HCT116 (cell line): ENCODE results near the gene RIPOR3. TPM values are rescaled to one million over a fixed set of nuclear protein-coding genes. Genes with fewer than 3 reads are reported as not detected.
A peak's percentile ranks its signal among the peaks of the same experiment; 100 is the strongest.

Experiments used
- ATAC-seq: fragments of 200-7000 bp; cut with Tn5 transposase; 2 replicates; pipeline ENCODE4 v1.9.1; 2020; ENCODE audit warnings: mild to moderate bottlenecking, moderate library complexity
- BruUV-seq: library from RNA; stranded (reverse); fragments of 400-500 nt; replicated peaks from 2 replicates; lab custom pipeline; 2021; lab: Mats Ljungman, UMichigan
- CTCF ChIA-PET: fragments of 300-600 bp; sonication (Branson Sonifier 250); formaldehyde crosslinking; loops from one replicate; lab custom pipeline; 2021; ENCODE audit warnings: antibody characterized with exemption; lab: Charles Lee
- POLR2A ChIA-PET: fragments of 300-600, 350-600 bp; sonication (Branson Sonifier 250); formaldehyde crosslinking; loops from one replicate; lab custom pipeline; 2021; ENCODE audit warnings: antibody characterized with exemption; lab: Charles Lee
- RAD21 ChIA-PET, 2 experiments: fragments of 300-600 bp; sonication (Branson Sonifier 250); formaldehyde crosslinking; loops; one replicate each; lab custom pipeline; 2023; ENCODE audit warnings: low total read pairs in 2 of 2; ENCODE audit not compliant: uncharacterized antibody in 2 of 2, unreplicated experiment in 2 of 2, low non-redundant PET in 1 of 2; lab: Charles Lee
- DNase-seq: peaks from one replicate; pipeline ENCODE4 v3.0.0-alpha.2; 2010; ENCODE audit warnings: low read depth, low spot score
- H2AFZ ChIP-seq: fragments of 200-600 bp; shearing (Covaris generic), sonication (generic); 2 replicates; pipeline ENCODE4 v1.6.1; 2017; ENCODE audit warnings: low read depth, mixed run types, mixed read lengths, antibody characterized with exemption, low read length; ENCODE audit not compliant: poor library complexity, severe bottlenecking
- H3K27ac ChIP-seq: 2 replicates; pipeline ENCODE4 v1.5.1; 2012; ENCODE audit warnings: low read depth, low read length
- H3K27me3 ChIP-seq: fragments of 200-600 bp; sonication (generic); 2 replicates; pipeline ENCODE4 v1.6.1; 2016; ENCODE audit warnings: mixed run types, low read length, mixed read lengths; ENCODE audit not compliant: insufficient read depth
- H3K36me3 ChIP-seq, 2 experiments: fragments of 200-500 bp in 1 of 2; fragments of 200-600 bp in 1 of 2; sonication (Bioruptor generic) in 1 of 2; sonication (generic) in 1 of 2; 2 replicates each; pipeline versions ENCODE4 v1.5.1 to v1.6.1; 2014 to 2016; ENCODE audit warnings: low read length in 2 of 2, inconsistent platforms in 1 of 2, mixed read lengths in 1 of 2, mixed run types in 1 of 2; ENCODE audit not compliant: insufficient read depth in 2 of 2, control insufficient read depth in 1 of 2
- H3K4me1 ChIP-seq, 2 experiments: fragments of 200-600 bp in 1 of 2; sonication (generic) in 1 of 2; 2 replicates each; pipeline versions ENCODE4 v1.5.1 to v1.6.1; 2012 to 2017; ENCODE audit warnings: low read length in 2 of 2, inconsistent platforms in 1 of 2, mild to moderate bottlenecking in 1 of 2, mixed read lengths in 1 of 2, mixed run types in 1 of 2, moderate library complexity in 1 of 2; ENCODE audit not compliant: insufficient read depth in 2 of 2, control insufficient read depth in 1 of 2
- H3K4me2 ChIP-seq: fragments of 200-600 bp; sonication (generic); 2 replicates; pipeline ENCODE4 v1.6.1; 2017; ENCODE audit warnings: mixed run types, low read length, mixed read lengths
- H3K4me3 ChIP-seq, 2 experiments: fragments of 200-600 bp in 1 of 2; sonication (generic) in 1 of 2; replicated peaks in 1 of 2; 2 replicates each; pipeline ENCODE4 v1.5.1; 2011 to 2016; ENCODE audit warnings: low read length in 2 of 2, control low read depth in 1 of 2, low read depth in 1 of 2, mild to moderate bottlenecking in 1 of 2, mixed read lengths in 1 of 2, mixed run types in 1 of 2
- H3K79me2 ChIP-seq: fragments of 200-600 bp; sonication (generic); 2 replicates; pipeline ENCODE4 v1.6.1; 2017; ENCODE audit warnings: mild to moderate bottlenecking, mixed run types, low read length, moderate library complexity, mixed read lengths; ENCODE audit not compliant: insufficient read depth
- H3K9ac ChIP-seq: fragments of 200-600 bp; sonication (generic); 2 replicates; pipeline ENCODE4 v1.6.1; 2016; ENCODE audit warnings: low read length, mixed read lengths
- H3K9me2 ChIP-seq: fragments of 200-600 bp; sonication (generic), shearing (Covaris generic); 2 replicates; pipeline ENCODE4 v1.6.1; 2017; ENCODE audit warnings: mixed run types, mild to moderate bottlenecking, moderate library complexity; ENCODE audit not compliant: insufficient read depth
- H3K9me3 ChIP-seq, 2 experiments: fragments of 200-500 bp in 1 of 2; fragments of 200-600 bp in 1 of 2; sonication (Bioruptor generic) in 1 of 2; sonication (generic) in 1 of 2; 2 replicates each; pipeline ENCODE4 v1.6.1; 2014 to 2017; ENCODE audit warnings: low read length in 2 of 2, mixed read lengths in 2 of 2, inconsistent platforms in 1 of 2, low read depth in 1 of 2, mild to moderate bottlenecking in 1 of 2, mixed run types in 1 of 2, moderate library complexity in 1 of 2; ENCODE audit not compliant: control insufficient read depth in 1 of 2, insufficient read depth in 1 of 2
- H4K20me1 ChIP-seq: fragments of 200-600 bp; sonication (generic), shearing (Covaris generic); 2 replicates; pipeline ENCODE4 v1.6.1; 2017; ENCODE audit warnings: mixed run types, mild to moderate bottlenecking, moderate library complexity; ENCODE audit not compliant: insufficient read depth
- RAD21 ChIP-seq: IDR thresholded peaks from 2 replicates; pipeline ENCODE4 v1.6.1; 2012; ENCODE audit warnings: low read depth, mild to moderate bottlenecking
- REST ChIP-seq: IDR thresholded peaks from 2 replicates; pipeline ENCODE4 v1.6.1; 2012; ENCODE audit warnings: low read depth
- SIN3A ChIP-seq: IDR thresholded peaks from 2 replicates; pipeline ENCODE4 v1.6.1; 2012; ENCODE audit warnings: low read depth
- SP1 ChIP-seq: IDR thresholded peaks from 2 replicates; pipeline ENCODE4 v1.6.1; 2012; ENCODE audit warnings: low read depth
- SRF ChIP-seq: IDR thresholded peaks from 2 replicates; pipeline ENCODE4 v1.6.1; 2012; ENCODE audit warnings: low read depth
- TCF7L2 ChIP-seq: IDR thresholded peaks from 2 replicates; pipeline ENCODE4 v1.7.0; 2011; ENCODE audit warnings: borderline replicate concordance, inconsistent platforms; ENCODE audit not compliant: insufficient read depth, insufficient read length; ENCODE audit errors: extremely low read depth
- intact Hi-C: fragments of 100-400 bp; cut with micrococcal nuclease; formaldehyde crosslinking; loops from 2 replicates; pipeline ENCODE4 v1.10.0; 2022
- total RNA-seq: library from RNA; stranded (reverse); gene quantifications from one replicate; pipeline ENCODE4 v1.2.1, GENCODE V29; 2021; ENCODE audit not compliant: unreplicated experiment

The RIPOR3 gene
- total RNA-seq, 1 experiment from 2014 or later = 0.22 TPM

- Histone ChIP-seq H3K27ac (peak overlapping the region; percentile 93), H3K79me2 (peaks cover 87% of the 10 kb centered on the region), H3K9ac (peak overlapping the region; percentile 63), H3K9me3 (no peaks in the 10 kb centered on the region), H3K36me3 (no peaks in the 10 kb centered on the region), H3K27me3 (no peaks in the 10 kb centered on the region), H2AFZ (no peak overlapping the region), H4K20me1 (no peaks in the 10 kb centered on the region), H3K9me2 (no peaks in the 10 kb centered on the region), H3K4me2 (peak overlapping the region; percentile 84), H3K4me3 (peak overlapping the region; percentile 13 to 45), H3K4me1 (peaks cover 85 to 98% of the 10 kb centered on the region in 2 experiments)
- ChIA-PET POLR2A (interaction anchor here (1.0 to 2.5 kb wide), 5 partner anchors 12 to 19 kb away, joined by 3 to 6 read pairs (median 4); no protein-coding TSS in a partner anchor), CTCF (interaction anchor here (1.0 kb wide), 2 partner anchors 9 to 20 kb away, joined by 3 read pairs; no protein-coding TSS in a partner anchor), RAD21 (no interaction called here)
- TF ChIP-seq REST (no peak), TCF7L2 (peak; percentile 76), RAD21 (no peak), SP1 (no peak), SIN3A (no peak), SRF (no peak)
- BruUV-seq = TSS peak; percentile 63
- DNase-seq = peak; percentile 43
- intact Hi-C loops = loop anchor here (2.0 kb wide), 1 partner anchor 19 kb away; no protein-coding TSS in a partner anchor
- peak; percentile 58 for ATAC-seq
These were observed 149.7 kb downstream of the RIPOR3 start for GRCh38 chr20:50541606-50542041.
